ENCODE data around the gene CDH23. TPM values are rescaled to one million over a fixed set of nuclear protein-coding genes. Genes with fewer than 3 reads are reported as not detected.

Gene CDH23
- total RNA-seq, 1 experiment from 2014 or later, result not detected

DNA sequence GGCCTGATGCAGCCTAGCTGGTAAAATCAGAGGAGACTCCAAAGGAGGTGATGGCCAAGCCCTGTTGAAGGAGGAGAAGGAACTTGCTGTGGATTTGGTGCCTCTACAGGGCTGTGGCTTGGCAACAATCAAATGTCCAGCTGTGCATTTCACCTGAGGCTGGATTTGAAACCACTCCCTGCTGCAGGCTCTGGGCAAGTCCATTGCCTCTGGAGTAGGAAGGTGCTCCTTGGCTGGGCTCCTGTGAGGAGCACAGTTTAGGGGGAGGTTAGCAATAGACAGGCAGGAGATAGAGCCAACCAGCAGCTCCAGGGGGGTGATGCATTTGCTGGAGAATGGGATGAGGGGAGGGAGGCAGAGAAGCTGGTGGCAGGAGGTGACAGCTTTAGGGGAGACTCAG is 26.5 kb downstream of the CDH23 start:
- DNase-seq (ENCODE audit: low read depth), result no peak

DNA sequence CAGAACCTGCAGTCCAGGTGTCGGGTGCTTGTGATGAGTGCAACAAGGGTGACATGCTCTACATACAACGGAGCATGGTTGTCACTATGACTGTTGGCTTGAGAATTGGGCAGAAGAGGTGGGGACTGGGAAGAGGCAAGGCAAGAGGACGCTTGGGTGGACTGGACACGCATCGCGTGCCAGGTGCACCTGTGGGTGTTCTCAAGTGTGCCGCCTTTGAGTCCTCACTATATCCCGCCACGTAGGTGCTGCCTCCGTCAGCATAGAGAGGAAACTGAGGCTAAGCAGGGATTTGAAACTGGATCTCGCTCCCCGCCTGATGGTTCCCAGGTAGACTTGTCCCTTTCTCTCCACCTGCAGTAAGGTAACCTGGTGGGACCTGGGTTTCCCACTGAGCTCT is 27.2 kb downstream of the CDH23 start:
- DNase-seq (ENCODE audit: low read depth), result no peak

DNA sequence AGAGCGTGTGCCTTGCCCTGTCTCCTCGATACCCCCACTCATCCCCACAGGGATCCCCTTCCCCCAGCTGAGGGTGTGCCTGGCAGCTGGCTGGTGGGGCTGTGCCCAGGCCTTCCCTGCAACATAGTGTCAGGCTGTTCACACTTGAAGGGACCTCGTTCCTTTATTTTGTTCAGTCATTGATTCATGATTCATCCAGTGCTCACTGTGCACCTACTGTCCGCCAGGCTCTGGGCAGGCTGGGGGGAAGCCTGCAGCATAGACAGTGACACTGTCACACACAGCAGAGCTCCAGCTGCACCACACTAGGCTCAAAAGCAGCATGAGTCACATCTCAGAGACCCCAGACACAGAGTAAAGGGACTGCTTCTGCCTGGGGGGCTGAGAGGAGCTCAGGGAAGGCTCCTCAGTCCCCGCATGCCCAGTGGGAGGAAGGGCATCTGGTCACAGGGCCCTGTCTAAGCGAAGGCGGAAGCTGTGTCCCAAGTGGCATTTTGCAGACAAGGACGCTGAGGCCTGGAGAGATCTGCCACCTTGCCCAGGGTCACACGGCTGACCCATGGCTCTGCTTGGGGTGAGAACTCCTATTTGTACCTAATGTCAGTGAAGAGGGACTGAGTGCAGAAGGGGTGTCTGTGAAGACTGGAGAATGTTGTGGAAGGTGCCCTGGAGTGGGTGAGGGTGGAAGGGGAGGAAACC is 27.9 kb downstream of the CDH23 start:
- no peak for DNase-seq (ENCODE audit: low read depth)

DNA sequence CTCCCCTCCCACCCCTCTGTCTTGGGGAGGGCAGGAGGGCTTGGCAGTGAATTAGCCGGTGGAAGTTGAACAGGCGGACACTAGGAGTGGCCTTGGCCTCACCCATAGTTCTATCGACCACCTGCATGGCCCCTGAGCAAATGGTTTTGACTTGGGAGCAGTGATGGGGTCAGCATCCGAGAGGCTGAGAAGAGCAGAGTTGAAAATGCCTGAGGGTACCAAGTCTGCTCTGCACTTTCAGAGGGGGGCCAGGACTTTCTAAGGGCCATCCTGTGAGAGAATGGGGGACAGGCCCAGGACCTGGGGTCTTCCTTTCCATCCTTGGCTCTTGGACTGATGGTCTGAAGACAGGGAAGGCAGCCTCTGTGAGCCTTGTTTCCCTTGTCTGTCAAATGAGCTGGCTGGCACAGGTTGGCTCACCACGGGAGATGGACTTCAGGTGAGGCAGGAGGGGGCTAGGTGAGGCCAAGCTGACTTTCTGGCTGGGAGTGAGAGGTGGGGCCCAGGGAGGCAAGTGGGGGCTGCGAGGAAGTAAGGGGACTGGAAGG is 29.4 kb downstream of the CDH23 start:
- DNase-seq (ENCODE audit: low read depth), result no peak

DNA sequence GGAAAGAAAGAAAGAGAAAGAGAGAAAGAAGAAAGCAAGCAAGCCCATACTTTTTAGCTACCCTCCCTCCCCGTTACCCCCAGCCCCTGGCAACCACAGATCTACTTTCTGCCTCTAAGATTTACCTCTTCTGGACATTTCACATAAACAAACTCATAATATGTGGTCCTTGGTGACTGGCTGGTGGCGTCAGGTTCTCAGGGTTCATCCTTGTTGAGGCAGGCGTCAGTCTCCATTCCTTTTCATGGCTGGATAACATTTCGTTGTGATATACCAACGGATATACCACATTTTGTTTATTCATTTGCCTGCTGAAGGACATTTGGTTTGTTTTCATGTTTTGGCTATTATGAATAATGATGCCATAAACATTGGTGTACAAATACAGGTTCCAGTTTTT is 30.5 kb downstream of the CDH23 start:
- DNase-seq (ENCODE audit: low read depth), result no peak

DNA sequence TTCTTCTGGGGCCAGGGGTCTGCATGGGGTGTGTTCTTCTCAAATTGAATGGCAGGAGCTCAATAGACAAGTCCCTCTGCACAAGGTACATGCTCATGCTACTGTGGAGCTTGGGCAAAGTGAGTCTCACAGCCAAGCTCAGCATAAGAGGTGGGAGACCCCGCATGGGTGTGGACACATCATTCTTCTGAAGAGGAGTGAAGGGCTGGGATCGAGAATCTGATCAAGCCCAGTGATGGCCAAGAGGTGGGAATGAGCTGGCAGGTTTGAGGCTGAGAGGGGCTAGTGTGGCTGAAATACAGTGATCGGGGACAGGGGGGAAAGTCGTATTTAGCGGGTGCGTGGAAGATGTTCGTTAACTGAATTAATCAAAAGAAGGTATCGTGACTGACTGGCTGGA is 32.6 kb downstream of the CDH23 start:
- no peak for DNase-seq (ENCODE audit: low read depth)

DNA sequence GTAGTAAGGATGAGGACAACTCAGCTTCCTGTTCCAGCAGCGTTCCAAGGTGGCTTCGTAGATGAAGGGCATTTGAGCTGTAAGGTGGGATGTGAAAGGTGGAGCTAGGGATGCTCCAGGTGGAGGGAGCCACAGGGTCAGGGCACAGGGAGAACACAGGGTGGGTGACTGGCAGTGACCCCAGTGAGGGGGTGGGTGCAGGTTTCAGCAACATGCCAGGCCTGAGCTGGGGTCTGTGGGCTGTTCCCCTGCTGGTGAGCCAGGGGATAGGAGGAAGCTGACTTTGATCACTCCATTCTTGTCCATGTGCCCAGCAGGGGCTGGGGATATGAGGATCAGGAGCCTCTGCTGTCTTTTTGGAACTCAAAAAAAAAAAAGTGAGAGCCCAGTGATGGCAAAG is 33.2 kb downstream of the CDH23 start:
- no peak for DNase-seq (ENCODE audit: low read depth)

DNA sequence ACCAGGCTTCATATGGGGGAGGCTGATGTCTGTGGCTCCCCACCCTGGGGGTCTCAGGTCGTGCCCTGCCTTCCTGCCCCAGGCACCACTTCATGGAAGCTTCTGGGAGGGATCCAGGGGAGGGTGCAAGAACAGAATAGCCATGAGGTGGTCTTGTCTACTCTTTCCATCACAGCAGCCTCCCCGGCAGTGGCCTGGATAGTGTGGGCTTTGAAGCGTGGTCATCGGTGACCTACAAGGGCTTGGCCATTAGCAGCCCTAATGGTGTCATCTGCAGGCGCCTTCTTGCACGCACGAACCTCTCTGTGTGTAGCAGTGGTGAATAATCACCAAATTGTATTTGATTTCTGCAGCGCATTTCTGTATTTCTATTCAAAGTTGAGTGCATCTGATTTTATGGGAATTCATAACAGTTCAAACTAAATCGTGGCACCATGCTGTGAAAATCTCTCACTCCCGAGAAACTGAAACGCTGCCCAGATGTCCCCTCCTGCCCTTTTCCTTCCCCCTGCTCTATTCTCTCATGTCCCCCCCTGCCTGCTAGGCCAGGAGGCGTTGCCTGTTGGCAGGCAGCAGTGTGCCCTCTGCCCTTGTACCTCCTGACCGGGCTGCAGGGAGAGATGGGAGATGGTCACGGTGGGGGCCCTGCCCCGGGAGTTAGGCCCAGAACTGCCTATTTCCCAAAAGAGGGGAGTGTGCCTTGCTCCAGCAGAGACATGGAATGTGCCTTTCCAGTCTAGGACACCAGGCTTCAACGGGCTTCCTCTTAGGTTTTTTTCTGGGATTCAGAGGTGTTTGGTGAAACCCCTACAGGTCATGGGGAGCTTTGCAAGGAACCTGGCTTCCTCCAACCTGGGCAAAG is 34.8 kb downstream of the CDH23 start:
- DNase-seq (ENCODE audit: low read depth), result no peak

DNA sequence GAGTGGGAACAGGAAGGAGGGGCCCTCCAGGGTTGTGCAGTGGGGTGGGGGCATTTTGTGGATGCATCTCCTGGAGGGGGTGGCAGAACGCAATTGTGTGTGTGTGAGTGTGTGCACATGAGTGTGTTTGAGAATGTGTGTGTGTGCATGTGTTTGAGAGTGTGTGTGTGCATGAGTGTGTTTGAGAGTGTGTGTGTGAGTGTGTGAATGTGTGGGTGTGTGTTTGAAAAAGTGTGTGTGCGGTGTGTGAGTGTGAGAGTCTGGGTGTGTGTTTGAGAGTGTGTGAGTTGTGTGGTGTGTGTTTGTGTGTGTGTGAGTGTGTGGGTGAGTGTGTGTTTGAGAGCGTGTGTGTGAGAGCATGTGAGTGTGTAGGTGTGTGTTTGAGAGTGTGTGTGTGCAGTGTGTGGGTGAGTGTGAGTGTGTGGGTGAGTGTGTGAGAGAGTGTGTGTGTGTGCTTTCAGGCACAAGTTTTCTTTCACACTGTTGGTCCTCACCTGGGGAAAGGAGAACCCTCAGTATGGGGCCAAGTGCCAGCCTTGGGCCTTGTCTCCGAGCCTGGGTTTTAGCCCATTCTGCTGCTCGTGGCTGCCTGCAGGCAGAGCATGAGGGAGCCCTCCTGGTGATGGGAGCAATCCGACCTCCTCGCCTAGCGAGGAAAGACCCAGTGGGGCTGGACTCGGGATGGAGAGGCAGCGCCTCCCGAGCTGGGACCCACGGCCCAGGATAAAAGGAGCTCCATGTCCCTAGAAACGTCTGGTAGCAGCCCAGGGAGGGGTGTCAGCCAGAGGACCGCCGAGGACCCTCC is 35.6 kb downstream of the CDH23 start:
- DNase-seq (ENCODE audit: low read depth), result no peak

DNA sequence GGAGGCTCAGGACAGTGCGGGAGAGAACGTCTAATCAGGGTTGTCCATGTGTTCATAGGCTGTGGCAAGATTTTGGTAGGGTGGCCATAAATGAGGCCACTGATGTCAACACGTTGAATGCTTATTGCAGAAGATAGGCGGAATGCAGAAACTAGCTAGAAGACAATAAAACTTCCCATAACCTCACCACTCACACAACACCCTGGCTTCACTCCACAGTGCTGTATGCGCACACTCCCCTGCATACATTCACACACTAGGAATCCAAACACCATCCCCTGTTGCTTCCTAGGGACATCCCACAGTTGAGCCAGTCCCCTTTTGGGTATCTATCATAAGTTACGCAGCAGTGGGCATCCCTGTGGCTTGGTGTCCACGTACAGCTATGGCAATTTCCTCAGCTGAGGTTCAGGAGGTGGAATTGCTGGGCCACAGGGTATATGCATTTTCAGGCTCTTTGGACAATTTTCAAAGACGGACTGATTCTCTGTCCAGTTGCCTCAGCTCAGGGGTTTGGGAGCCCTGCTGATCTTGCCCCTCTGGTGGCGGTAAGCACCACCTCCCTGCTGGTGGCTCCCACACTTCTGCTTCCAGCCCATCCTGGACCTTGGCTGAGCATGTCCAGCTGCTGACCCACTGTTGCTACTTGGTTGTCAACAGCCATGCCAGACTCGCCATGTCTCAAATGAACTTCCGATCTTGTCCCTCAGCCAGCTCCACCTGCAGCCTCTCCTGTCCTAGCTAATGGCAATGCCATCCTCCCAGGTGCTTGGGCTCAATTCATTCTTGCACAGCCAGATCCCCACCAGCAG is 36.4 kb downstream of the CDH23 start:
- DNase-seq (ENCODE audit: low read depth), result no peak

DNA sequence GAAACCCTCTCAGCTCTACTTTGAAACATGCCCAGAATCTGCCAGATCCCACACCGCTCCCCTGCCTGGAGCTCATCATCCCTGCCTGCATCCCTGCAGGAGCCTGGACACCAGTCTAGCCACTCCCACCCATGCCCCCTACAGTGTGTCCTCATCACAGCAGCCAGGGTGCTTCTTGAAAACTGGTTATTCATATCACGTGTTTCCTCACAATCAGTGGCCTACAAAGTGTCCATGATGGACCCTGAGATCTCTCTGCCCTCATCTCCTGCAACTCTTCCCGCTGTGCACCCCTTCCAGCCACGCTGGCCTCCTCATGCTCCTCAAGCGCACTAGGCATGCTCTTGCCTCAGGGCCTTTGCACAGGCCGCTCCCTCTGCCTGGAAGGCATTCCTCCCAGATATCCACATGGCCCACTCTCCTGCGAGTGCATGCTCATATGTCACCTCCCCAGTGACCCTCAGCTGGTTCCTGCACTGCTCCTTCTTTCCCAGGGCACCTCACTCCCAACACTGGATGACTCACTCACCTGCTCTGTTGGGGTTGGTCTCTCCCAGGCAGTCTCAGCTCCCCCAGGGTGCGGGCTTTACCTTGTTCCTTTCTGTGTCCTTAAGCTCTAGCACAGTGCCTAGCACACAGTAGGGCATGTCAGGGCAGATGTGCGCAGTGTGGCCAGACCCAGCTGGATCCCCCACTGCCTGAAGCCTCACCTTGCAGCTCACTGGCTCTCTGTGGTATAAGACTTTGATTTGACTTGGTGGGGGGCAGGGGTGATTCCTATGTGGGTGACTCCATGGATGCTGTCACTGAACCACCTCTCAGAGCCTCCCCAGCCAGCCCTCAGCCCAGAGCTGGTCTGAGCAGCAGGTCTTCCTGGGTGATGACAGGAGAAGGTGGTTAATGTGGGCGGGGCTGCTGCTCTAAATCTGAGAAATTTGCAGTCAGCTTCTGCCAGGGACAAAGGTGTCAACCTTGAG is 37.3 kb downstream of the CDH23 start:
- DNase-seq (ENCODE audit: low read depth), result no peak

DNA sequence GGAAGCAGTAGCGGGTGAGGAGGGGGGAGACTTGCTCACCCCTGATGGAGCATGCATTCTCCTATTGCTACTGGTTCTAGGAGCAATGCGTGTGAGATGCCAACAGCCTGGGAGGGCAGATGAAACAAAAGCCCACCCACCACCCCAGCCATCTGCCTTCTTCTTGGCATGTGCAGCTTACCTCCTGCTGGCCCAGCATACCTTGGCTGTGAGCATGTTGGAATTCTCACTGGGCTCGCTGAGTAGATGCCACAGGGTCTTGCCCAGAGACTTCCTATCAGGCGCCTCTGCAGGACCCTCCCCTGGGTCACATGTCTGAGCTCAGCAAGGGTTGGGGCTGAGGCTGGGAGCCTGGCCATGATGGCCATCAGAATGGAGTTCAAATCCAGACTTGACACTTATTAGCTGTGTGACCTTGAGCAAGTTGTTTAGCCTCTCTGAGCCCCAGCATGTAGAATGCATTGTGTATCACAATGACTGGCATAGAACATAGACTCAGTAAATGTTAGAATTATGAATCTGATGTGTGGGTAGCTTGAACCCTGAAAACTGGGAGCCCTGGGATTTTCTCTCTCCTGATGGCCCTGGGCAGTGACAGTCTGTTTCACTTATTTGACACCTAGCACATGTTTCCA is 38.2 kb downstream of the CDH23 start:
- DNase-seq (ENCODE audit: low read depth), result no peak

DNA sequence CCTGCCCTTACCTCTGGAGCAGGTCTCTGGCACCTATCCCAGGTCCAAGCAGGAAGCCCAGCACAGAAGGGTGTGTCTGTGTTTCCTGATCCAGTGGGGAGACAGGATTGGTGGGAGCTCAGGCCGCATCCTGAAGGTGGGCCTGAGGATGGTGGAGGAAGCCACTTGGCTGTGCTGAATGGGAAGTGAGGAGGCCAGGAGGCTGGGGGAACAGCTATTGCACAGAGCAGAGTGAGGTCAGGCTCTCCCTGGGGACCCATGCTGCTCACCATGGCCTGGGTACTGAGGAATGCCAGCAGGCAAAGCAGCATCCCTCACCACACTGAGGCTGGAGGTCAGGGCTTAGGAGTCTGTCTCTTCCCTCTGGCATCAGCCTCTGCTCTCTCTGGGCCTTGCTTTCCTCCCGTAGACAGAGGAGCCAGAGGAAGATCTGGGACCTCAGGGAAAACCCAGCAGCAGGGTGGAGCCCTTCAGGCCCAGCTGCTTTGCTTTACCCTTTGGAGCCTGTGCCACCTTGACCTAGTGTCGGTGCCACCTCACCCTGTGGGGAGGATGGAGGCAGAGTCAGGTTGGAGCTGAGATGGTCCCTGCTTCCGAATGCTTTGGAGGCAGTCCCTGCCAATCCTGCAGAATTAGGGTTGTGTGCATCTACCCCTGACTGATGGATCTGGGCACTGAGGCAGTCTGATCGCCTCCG is 39.0 kb downstream of the CDH23 start:
- no peak for DNase-seq (ENCODE audit: low read depth)

DNA sequence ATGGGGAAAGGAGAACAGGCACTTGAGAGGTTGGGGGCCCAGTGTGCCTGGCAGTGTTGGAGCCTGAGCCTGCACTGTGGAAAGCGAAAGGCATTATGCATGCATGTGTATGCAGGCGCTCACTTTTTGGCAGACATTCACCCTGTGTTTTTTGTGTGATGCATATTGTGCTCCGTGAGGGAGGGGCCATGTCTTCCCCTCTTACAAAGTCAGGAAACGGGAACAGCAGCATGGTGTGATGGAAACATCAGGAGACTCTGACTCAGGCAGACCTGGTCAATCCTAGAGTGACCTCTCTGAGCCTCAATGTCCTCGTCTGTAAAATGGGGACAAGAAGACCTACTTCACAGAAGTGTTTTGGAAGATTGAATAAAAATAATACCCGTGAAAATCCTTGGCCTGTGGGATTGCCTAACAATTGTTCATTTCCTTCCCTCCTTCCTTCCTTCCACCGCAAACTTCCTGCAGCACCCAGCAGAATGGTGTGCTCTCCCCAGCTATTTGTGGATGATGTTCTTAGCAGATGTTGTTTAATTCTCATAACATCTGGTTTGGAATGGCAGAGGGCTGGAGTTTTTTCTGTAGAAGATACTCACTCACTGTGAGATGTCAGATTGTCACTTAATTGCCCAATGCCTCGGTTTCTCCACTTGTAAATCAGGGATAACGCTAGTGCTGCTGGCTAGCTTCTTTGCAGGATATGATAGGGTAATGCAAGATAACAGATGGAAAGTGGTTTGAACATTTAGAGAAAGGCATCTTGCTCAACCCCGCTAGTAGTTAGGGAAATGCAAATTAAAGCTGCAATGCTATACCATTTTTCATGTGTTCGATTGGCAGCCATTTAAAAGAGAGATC is 39.8 kb downstream of the CDH23 start:
- no peak for DNase-seq (ENCODE audit: low read depth)

DNA sequence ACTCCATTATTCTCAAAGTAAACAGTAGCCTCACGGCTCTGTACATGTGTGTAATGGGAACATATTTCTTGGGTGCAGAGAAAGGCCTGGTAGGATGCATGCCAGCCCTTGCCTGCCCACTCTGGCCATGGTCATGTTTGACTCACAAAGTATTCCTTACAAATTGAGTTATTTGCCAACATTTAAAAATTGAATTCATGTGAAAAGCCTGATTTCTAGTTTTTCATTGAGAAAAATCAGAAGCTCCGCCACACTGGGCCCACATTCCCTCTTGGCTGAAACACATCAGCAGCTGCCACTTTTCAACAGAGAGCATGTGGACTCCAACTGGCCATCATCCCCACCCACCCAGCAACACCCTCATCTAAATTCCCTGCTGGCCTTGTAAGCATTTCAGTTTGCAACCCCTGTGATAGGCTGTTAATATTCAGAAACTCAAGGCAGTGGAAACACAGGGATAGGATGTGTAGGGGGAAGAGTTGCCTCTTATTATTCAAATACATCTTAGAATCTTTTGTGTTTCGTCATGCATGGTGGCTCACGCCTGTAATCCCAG is 40.9 kb downstream of the CDH23 start:
- DNase-seq (ENCODE audit: low read depth), result no peak

DNA sequence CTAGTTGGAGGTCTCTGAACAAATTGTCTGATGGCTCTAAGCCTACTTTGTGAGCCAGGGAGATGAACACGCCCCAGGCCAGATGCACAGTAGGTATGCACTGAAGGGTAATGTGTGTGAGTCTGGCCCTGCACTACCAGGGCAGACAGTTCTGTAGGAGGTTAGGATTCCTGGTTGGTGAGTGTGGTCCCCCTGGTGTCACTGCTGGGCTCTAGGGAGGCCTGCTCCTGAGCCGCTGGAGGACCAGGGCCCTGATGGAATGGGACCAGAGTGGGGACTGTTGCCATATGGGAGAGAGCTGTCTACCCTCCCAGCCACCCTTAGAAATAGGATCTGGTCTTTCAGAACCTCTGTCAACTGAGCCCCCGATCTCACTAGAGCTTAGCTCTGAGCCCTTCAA is 42.0 kb downstream of the CDH23 start:
- no peak for DNase-seq (ENCODE audit: low read depth)

DNA sequence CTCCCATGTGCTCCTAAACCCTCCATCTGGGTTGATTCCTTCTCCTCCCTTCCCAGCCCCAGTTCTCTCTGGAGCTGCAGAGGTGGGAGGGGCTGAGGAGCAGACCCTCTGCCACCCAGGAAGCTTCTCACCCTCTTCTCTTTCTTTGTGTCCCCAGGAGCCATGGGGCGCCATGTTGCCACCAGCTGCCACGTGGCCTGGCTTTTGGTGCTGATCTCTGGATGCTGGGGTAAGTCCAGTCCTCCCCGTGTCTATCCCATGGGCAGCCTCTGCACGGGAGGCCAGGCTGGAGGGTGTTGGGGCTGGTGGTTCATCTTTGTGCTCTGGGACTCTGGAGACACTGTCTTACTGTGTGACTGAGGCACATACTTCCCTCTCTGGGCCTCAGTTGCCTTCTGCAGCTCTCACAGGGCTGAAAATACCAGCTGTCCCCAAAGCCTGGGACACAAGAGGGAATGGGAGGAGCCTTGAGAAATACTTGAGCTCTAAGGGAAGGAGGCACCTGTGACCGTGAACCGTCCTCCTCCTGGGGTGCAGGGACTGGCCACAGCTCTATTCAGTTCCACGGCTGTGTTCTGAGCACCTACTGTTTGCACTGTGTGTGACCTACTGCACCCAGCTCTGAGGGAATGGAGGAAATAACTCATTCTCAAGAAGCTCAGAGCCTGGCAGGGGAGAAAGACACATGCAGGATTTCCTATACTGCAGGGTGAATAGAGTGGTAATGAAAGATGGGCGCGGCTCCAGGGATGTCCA is 43.1 kb downstream of the CDH23 start:
- no peak for DNase-seq (ENCODE audit: low read depth)

Data from M059J (cell line).